Smooth muscle cell (in vitro differentiated cells): Measurements from ENCODE around the gene IL31. TPM values are rescaled to one million over a fixed set of nuclear protein-coding genes. Genes with fewer than 3 reads are reported as not detected.

Source experiments
- DNase-seq: peaks from one replicate; lab custom pipeline; 2025; ENCODE audit not compliant: unreplicated experiment; lab: John Stamatoyannopoulos, UW
- H2AFZ ChIP-seq: fragments of 200-600 bp; sonication (generic); 2 replicates; pipeline ENCODE4 v1.6.0; 2016; ENCODE audit warnings: antibody characterized with exemption, low read depth, mild to moderate bottlenecking
- H3F3A ChIP-seq: fragments of 200-600 bp; sonication (generic); 2 replicates; pipeline ENCODE4 v1.6.0; 2017; ENCODE audit warnings: antibody characterized with exemption, low read depth
- H3K27ac ChIP-seq: fragments of 200-600 bp; sonication (generic); 2 replicates; pipeline ENCODE4 v1.5.1; 2016; ENCODE audit warnings: low read depth, mild to moderate bottlenecking
- H3K27me3 ChIP-seq: fragments of 200-600 bp; sonication (generic); 2 replicates; pipeline ENCODE4 v1.6.1; 2016; ENCODE audit warnings: low read depth, mild to moderate bottlenecking
- H3K36me3 ChIP-seq: fragments of 200-600 bp; sonication (generic); 2 replicates; pipeline ENCODE4 v1.5.1; 2016; ENCODE audit warnings: low read depth
- H3K4me1 ChIP-seq: fragments of 200-600 bp; sonication (generic); 2 replicates; pipeline ENCODE4 v1.5.1; 2016; ENCODE audit warnings: low read depth
- H3K4me2 ChIP-seq: fragments of 200-600 bp; sonication (generic); 2 replicates; pipeline ENCODE4 v1.6.0; 2016; ENCODE audit warnings: mild to moderate bottlenecking
- H3K4me3 ChIP-seq: fragments of 200-600 bp; sonication (generic); 2 replicates; pipeline ENCODE4 v1.5.1; 2016; ENCODE audit warnings: mild to moderate bottlenecking
- H3K79me2 ChIP-seq: fragments of 200-600 bp; sonication (generic); 2 replicates; pipeline ENCODE4 v1.6.0; 2016; ENCODE audit warnings: low read depth, mild to moderate bottlenecking
- H3K9ac ChIP-seq: fragments of 200-600 bp; sonication (generic); 2 replicates; pipeline ENCODE4 v1.6.0; 2016; ENCODE audit warnings: low read depth
- H3K9me3 ChIP-seq: fragments of 200-600 bp; sonication (generic); replicated peaks from 2 replicates; pipeline ENCODE4 v1.5.1; 2016; ENCODE audit warnings: low read depth
- H4K20me1 ChIP-seq: fragments of 200-600 bp; sonication (generic); 2 replicates; pipeline ENCODE4 v1.6.0; 2016; ENCODE audit warnings: low read depth
- WGBS: methylation state at CpG from one replicate; pipeline ENCODE4 v1.1.7; 2016; ENCODE audit warnings: low lambda C conversion rate; 5-methylcytosine and 5-hydroxymethylcytosine counted together
- polyA plus RNA-seq: library from polyadenylated mRNA; unstranded; fragments of >200 nt; fragmentation: Nextera tagmentation; extraction: Ambion mirVana; gene quantifications from 2 replicates; pipeline ENCODE4 v1.2.1, GENCODE V29; 2016
- total RNA-seq: library from RNA; depleted of rRNA; stranded (reverse); fragments of >200 nt; gene quantifications from 2 replicates; pipeline ENCODE4 v1.2.3, GENCODE V29; 2014
- TF ChIP-seq, protein P1 (sequence below): fragments of 200-600 bp; sonication (generic); IDR thresholded peaks from 2 replicates; pipeline ENCODE4 v1.5.1; 2017; ENCODE audit warnings: borderline replicate concordance, mild to moderate bottlenecking, antibody characterized with exemption; ENCODE audit not compliant: insufficient read depth, poor library complexity, severe bottlenecking

The IL31 gene
- total and polyA plus RNA-seq, 2 experiments from 2014 or later, result not detected

DNA sequence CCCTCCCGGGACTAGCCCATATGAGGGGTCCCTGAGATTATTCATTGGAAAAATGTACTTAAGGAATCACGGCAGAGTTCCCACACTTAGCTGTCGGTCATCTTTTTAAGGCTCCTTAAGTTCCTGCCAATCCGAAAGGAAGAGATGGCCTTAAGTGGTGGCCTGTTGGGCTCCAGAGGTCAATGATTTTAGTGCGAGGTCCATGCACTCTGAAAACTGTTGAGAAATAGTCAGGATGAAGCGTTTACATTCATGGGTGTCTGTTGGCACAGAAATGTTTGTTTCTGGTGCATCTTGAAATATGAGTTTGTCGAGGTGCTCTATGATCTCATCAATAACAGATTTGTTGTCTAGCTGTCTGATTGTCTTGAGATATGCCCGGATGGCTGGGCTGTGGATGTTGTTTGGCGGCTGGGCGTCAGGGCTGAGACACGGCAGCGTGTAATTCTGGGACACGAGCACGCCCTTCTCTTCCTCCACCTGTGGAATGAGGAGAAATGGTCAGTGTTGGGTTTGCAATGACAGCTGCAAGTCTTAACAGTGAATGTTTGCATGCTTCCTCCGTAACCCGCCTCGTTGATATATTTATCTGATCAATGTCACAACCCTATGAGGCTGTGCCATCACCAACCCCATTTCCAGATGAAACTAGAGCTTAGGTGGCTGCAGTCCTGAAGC, 1.6 kb downstream of the IL31 start:
- H3K27me3 ChIP-seq, result no peaks in the 10 kb centered on the region
- no peak for DNase-seq
- TF ChIP-seq, protein P1, sequence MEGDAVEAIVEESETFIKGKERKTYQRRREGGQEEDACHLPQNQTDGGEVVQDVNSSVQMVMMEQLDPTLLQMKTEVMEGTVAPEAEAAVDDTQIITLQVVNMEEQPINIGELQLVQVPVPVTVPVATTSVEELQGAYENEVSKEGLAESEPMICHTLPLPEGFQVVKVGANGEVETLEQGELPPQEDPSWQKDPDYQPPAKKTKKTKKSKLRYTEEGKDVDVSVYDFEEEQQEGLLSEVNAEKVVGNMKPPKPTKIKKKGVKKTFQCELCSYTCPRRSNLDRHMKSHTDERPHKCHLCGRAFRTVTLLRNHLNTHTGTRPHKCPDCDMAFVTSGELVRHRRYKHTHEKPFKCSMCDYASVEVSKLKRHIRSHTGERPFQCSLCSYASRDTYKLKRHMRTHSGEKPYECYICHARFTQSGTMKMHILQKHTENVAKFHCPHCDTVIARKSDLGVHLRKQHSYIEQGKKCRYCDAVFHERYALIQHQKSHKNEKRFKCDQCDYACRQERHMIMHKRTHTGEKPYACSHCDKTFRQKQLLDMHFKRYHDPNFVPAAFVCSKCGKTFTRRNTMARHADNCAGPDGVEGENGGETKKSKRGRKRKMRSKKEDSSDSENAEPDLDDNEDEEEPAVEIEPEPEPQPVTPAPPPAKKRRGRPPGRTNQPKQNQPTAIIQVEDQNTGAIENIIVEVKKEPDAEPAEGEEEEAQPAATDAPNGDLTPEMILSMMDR, result no peak
- H2AFZ ChIP-seq, result no peak overlapping the region
- no peaks in the 10 kb centered on the region for H3K36me3 ChIP-seq
- H3K4me1 ChIP-seq, result no peaks in the 10 kb centered on the region
- H3K27ac ChIP-seq, result no peak overlapping the region
- H3K9ac ChIP-seq, result no peak overlapping the region
- no peak overlapping the region for H3K4me3 ChIP-seq
- no peaks in the 10 kb centered on the region for H3K79me2 ChIP-seq
- no peaks in the 10 kb centered on the region for H3K9me3 ChIP-seq
- H3F3A ChIP-seq, result no peaks in the 10 kb centered on the region
- H4K20me1 ChIP-seq, result no peaks in the 10 kb centered on the region
- no peak overlapping the region for H3K4me2 ChIP-seq
- 87% methylated on average over 17 of the region's 17 CpGs for WGBS

DNA sequence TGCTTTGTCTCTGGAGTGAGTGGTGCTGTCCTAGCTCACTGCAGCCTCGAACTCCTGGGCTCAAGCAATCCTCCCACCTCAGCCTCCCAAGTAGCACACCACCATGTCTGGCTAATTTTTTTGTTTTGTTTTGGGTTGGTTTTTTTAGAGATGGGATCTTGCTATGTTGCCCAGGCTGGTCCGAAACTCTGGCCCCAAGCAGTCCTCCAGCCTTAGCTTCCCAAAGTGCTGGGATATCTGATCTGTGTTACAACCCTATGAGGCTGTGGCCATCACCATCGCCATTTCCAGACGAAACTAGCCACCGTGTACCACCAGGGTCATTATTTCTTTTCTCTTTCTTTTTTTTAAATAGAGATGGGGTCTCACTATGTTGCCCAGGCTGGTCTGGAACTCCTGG, 2.6 kb downstream of the IL31 start:
- Histone ChIP-seq H3K27ac (no peak overlapping the region), H2AFZ (no peak overlapping the region), H3K9ac (no peak overlapping the region), H3K9me3 (no peaks in the 10 kb centered on the region), H3K27me3 (no peaks in the 10 kb centered on the region), H3F3A (no peaks in the 10 kb centered on the region), H3K36me3 (no peaks in the 10 kb centered on the region), H4K20me1 (no peaks in the 10 kb centered on the region), H3K4me2 (no peak overlapping the region), H3K4me1 (no peaks in the 10 kb centered on the region), H3K4me3 (no peak overlapping the region), H3K79me2 (no peaks in the 10 kb centered on the region)
- no peak for DNase-seq
- TF ChIP-seq, protein P1, result no peak
- 90% methylated on average over 5 of the region's 5 CpGs for WGBS

DNA sequence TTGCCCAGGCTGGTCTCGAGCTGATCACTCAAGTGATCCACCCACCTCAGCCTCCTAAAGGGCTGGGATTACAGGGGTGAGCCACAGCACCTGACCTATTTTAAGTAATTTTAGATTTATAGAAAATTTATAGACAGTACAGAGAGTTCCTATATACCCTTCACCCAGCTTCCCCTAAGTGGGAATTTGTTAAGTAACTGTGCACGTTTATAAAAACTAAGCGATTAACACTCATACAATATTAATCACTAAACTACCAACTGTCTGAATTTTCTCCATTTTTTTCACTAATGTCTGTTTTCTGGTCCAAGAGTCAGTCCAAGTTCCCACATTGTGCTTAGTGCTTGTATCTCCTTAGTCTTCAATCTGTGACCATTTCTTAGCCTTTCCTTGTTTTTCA, 5.5 kb downstream of the IL31 start:
- 94% methylated on average over 3 of the region's 3 CpGs for WGBS
- H3K9me3 ChIP-seq, result no peaks in the 10 kb centered on the region
- TF ChIP-seq, protein P1, result no peak

DNA sequence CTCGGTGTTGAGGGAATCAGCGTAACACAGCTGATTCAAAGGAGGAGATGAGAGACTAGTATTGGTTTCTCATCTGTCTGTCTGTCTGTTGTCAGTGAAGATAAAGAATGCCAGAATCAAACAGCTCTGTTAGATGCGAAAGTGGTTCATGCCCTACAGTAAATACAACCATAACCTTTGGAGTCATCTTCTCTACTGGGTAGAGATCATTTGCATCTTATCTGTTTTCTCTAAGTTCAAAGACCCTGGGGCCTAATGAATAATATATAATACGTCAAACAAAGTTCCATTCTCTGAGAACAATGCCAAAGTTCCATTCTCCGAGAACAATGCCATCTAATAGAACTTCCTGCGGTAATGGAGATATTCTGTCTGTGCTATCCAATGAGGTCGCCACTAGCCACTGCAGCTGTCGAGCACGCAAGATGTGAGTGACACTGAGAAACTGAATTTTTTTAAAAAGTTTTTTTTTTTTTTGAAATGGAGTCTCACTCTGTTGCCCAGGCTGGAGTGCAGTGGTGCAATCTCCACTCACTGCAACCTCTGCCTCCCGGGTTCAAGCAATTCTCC, 6.6 kb downstream of the IL31 start:
- Histone ChIP-seq H2AFZ (no peak overlapping the region), H3K9me3 (no peaks in the 10 kb centered on the region), H3K9ac (no peak overlapping the region), H4K20me1 (no peaks in the 10 kb centered on the region), H3K79me2 (no peaks in the 10 kb centered on the region), H3K4me3 (no peak overlapping the region), H3K27ac (no peak overlapping the region), H3K27me3 (no peaks in the 10 kb centered on the region), H3K4me2 (no peak overlapping the region), H3K4me1 (no peaks in the 10 kb centered on the region), H3K36me3 (no peaks in the 10 kb centered on the region), H3F3A (no peaks in the 10 kb centered on the region)
- 94% methylated on average over 10 of the region's 10 CpGs for WGBS
- TF ChIP-seq, protein P1, result no peak
- no peak for DNase-seq

More for the DNA sequence above, 5.5 kb downstream of the IL31 start:
- H3K4me2 ChIP-seq, result no peak overlapping the region
- no peaks in the 10 kb centered on the region for H3K36me3 ChIP-seq
- no peaks in the 10 kb centered on the region for H3F3A ChIP-seq
- no peaks in the 10 kb centered on the region for H3K4me1 ChIP-seq
- no peak overlapping the region for H3K9ac ChIP-seq
- H3K4me3 ChIP-seq, result no peak overlapping the region
- no peak for DNase-seq
- H4K20me1 ChIP-seq, result no peaks in the 10 kb centered on the region
- no peaks in the 10 kb centered on the region for H3K79me2 ChIP-seq
- H3K27me3 ChIP-seq, result no peaks in the 10 kb centered on the region
- no peak overlapping the region for H3K27ac ChIP-seq
- H2AFZ ChIP-seq, result no peak overlapping the region
